NCI-H2107 (cell line): ENCODE results near the gene NPHP1.
"Not testable (repeated sequence)": the region's sequence is repeated elsewhere in the genome, so short reads cannot be mapped to it uniquely, and the experiment has no call there.

Experiments used
- DNase-seq: peaks from one replicate; lab custom pipeline; 2025; lab: John Stamatoyannopoulos, UW

The NPHP1 gene

GRCh38 chr2:110197452-110197851, 7.4 kb downstream of the NPHP1 start:
- DNase-seq, result no peak

- not testable (repeated sequence) for DNase-seq
Observed at GRCh38 chr2:110190169-110190568, 14.6 kb downstream of the NPHP1 start.

- DNase-seq, result no peak
Observed at GRCh38 chr2:110182449-110182848, 22.4 kb downstream of the NPHP1 start.

DNA sequence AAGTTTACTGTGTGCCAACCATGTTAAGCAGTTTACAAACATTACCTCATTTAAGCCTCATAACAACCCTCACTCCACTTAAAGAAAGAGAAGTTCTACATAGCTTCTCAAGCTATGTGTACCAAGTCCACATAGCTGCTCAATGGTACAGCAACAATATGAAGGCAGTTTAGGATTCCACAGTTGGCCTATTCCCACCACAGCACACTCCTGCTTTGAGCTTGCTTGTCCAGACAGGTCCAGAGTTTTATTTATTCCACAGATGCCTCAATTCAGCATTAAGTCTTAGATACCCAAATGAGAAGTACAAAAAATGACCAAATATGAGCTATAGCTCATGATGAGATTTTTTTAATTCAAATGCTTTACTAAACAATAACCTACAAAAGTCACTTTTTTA, 24.8 kb downstream of the NPHP1 start:
- no peak for DNase-seq

GRCh38 chr2:110173523-110173922, 31.3 kb downstream of the NPHP1 start:
- no peak for DNase-seq

GRCh38 chr2:110172506-110172905, 32.3 kb downstream of the NPHP1 start:
- DNase-seq, result no peak

DNA sequence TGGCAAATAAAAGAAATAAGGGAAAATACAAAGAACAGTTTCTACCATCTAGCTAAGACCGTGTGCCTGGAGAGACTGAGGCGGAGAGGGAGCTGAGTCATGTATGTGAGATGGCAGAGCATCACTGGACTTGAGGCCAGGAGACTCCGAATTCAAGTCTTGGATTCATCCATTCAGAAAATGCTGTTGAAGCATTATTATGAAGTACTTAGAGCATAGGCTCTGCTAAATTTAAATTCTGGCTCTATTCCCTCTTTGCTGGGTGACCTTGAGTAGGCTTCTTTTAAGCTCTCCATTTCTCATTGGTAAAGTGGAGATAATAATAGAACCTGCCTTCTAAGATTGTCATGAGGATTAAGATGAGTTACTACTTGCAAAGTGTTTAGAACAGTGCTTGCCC, 34.7 kb downstream of the NPHP1 start:
- no peak for DNase-seq

DNA sequence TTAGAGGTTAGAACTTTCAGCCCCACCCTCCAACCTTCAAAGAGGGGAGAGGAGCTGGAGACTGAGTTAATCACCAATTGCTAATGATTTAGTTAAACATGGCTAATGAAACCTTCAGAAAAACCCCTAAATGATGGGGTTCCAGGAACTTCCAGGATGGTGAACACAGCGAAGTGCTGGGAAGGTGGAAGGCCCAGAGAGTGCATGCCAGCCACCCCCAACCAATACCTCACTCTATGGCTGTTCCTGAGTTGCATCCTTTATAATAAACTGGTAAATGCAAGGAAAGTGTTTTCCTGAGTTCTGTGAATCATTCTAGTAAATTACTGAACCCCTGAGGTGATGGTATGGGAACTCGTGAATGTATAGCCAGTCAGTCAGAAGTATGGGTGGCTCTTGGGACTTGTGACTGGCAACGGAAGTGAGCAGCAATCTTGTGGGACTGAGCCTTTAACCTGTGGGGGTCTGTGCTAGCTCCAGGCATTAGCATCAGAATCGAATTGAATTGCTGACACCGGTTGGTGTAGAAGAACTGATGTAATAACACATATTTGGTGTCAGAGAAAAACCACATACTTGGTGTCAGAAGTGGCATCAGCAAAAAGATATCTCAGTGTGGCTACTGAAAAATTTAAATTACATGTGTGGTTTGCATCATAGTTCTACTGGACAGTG, 37.4 kb downstream of the NPHP1 start:
- DNase-seq, result no peak

DNA sequence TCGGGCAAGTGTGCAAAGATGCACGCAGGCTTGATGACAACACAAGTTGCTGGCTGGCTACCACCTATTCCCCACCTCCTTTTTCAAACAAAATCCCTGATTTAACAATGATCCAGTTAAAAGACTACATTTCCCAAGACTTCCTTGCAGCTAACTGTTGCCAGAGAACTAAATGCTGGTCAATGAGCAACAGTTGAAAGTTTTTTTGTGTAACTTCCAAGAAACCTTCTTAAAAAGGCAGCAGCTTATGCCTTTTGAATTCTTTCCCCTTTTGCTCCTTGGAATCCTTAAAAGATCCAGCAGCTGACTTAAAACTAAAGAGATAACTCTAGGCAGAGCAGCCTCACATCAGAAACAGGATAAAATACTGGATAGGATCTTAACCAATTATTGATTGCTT, 38.5 kb downstream of the NPHP1 start:
- no peak for DNase-seq

DNA sequence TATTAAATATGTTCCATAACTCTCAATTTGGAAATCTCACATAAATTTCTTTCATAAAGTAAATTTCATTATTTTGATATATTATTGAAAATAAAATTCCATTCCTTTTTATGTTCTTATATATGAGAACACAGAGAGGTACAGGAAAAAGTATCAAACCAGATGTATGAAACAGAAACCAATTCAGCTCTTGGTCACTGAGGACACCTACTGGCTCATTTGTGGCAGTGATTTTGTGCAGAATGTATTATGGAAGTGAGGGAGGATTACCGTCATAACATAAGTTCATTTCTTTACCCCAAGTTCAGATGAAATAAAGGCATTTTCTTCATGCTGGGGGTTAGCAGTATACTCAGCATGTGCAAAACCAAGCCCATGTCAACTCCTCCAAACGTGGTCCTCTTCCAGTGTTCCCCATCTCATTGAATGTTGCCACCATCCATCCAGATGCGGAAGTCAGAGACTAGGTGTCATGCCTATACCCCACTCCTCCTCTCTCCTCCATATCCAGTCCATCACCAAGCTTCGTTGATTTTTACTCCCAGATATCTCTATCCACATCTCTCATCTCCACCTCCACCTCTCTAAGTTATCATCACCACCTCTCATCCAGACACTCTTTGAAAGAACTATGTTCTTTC, 47.5 kb downstream of the NPHP1 start:
- DNase-seq, result peak; percentile 3

GRCh38 chr2:110154828-110155227, 50.0 kb downstream of the NPHP1 start:
- not testable (repeated sequence) for DNase-seq

DNA sequence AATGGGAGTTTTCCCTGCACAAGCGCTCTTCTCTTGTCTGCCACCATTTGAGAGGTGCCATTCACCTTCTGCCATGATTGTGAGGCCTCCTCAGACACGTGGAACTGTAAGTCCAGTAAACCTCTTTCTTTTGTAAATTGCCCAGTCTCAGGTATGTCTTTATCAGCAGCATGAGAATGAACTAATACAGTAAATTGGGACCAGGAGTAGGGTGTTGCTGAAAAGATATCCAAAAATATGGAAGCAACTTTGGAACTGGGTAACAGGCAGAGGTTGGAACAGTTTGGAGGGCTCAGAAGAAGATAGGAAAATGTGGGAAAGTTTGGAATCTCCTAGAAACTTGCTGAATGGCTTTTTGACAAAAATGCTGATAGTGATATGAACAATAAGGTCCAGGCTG, 50.6 kb downstream of the NPHP1 start:
- not testable (repeated sequence) for DNase-seq

DNA sequence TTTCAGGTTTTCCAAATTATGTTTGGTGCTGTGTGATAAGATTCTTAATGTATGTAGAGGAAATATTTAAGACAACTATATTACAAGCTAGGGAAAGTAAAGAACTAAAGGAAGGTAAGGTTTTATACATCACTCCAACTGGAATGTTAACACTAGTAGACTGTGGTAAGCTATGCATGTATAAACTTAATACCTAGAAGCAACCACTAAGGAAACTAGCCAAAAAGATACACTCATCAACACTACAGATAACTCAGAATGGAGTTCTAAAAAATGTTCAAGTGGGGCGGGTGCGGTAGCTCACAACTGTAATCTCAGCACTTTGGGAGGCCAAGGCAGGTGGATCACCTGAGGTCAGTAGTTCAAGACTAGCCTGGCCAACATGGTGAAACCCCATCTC, 51.4 kb downstream of the NPHP1 start:
- no peak for DNase-seq

- DNase-seq, result no peak
Observed at GRCh38 chr2:110152943-110153342, 51.9 kb downstream of the NPHP1 start.

DNA sequence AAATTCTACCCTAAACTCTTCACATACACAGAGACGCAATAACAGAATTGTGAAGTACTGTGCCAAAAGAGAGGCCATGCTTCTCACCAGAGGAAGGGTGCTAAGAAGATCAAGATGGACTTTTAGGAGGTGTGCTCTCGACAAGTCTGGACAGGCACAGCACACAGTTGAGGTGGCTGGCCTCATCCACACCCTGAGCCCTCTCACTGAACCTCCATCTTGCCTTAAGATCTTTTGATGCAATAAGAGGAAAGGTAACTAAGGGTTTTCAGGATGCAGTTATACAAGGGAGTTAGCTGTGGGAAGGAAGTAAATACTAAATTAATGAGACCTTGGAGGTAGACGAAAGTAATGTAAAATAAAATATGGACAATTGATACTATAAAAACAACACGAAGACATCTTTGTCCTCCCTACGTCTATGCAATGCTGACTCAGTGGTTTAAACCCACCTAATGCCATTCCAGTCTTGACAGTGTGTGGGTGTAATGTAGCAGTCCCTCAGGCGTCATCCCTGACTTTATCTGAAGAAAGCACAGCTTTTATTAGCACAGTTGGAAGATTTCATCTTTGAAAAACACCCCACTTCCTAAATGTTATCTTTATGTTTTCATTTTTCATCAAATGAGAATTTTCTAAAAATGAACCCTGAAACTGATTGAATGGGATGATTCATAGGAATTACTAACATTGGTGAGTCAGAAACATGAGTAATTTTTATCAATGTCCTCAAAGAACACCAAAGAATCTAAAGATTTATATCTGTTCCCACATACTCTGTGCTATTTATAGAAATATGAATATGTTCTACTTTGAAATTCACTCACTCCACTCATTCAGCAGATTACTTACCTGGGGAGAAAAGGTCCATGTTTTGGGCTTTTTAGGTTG, 55.2 kb downstream of the NPHP1 start:
- DNase-seq, result no peak

DNA sequence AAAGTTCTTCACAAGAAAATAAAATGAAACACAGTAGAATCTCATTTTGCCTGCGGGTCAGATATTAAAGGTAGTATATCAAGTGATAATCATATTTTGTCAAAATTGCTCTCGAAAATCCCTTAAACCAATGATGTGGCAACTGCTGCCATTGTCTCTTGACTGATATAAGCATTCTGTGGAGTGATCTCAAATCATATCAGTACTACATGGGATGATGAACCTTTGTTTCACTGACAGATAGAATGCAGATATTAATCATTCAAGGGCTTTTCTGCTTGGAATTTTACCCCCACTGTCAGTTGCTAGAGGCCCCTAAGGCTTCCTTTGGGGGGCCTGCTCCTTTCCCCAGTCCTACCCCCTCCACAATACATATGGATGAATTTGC, 57.9 kb downstream of the NPHP1 start:
- DNase-seq, result no peak

- no peak for DNase-seq
Observed at GRCh38 chr2:110146183-110146944, 58.4 kb downstream of the NPHP1 start.

DNA sequence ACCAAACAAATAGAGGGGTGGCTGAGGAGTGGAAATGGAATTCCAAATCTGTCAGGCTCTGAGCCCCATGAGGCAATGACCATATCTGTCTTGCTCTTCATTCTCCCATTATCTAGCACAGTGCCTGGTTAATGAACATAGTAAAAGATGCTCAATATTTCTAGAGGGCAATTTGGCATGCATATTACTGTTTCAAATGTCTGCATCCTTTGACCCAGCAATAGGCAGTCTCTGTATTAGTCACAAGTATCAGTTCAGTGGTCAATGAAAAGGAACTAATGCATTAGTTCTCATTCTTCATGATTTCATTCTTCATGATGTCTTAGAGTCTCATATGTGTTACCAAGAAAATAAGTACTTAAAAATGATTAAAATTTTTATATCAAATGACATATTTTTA, 60.8 kb downstream of the NPHP1 start:
- no peak for DNase-seq

GRCh38 chr2:110140401-110140800, 64.4 kb downstream of the NPHP1 start:
- DNase-seq, result no peak

DNA sequence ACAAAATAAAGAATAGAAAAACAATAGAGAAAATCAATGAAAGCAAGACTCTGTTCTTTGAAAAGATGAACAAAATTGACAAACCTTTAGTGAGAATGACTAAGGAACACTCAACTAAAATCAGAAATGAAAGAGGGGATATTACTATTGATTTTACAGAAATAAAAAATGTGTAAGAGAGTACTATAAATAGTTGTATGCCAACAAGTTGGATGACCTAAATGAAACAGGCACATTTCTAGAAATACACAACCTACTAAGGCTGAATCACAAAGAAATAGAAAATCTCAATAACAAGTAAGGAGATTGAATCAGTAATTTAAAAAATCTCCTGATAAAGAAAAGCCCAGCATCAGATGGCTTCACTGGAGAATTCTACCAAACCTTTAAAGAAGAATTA, 70.8 kb downstream of the NPHP1 start:
- no peak for DNase-seq

DNA sequence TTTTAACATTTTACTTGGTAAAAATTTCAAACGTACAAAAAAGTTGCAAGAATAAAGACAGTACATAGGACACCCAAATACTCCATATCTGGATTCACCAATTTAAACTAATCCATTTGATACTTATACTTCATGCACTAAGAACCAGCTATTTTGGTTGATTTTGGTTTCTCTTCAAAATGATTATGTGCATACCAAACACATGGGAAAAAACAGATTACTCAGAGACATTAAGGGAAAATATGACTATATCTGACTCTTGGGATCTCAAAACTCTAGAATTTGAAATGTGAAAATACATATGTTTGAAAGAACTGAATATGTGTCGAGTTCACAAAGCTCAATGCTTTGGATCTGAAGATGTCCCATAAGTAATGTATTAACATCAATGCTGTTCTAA, 73.6 kb downstream of the NPHP1 start:
- no peak for DNase-seq

- no peak for DNase-seq
Observed at GRCh38 chr2:110130757-110131156, 74.1 kb downstream of the NPHP1 start.
